Activated CD8-positive, alpha-beta memory T cell treated with anti-CD3 and anti-CD28 coated beads for 48 hours (primary cell): Measurements from ENCODE around the gene PTGDS.
"Not testable (repeated sequence)": the region's sequence is repeated elsewhere in the genome, so short reads cannot be mapped to it uniquely, and the experiment has no call there.

Experiments used
- DNase-seq, 3 experiments: peaks; one replicate each; pipeline ENCODE4 v3.0.0-alpha.2; 2020; ENCODE audit warnings: low read depth in 2 of 3, low spot score in 2 of 3

Gene PTGDS

GRCh38 chr9:136985853-136986252 lies 8.5 kb downstream of the PTGDS start:
- DNase-seq: no peak

GRCh38 chr9:136988872-136989271 lies 11.6 kb downstream of the PTGDS start:
- no peak for DNase-seq

GRCh38 chr9:136990242-136990911 lies 13.1 kb downstream of the PTGDS start:
- DNase-seq: no peak

- DNase-seq: peak; percentile 85 to 92 (median 90)
Measured at GRCh38 chr9:136991993-136992818, 14.9 kb downstream of the PTGDS start, which contains the start of gene PAXX. PAXX (plus strand) TSS chr9:136992422; CDS start chr9:136992444, 22 bp downstream.

GRCh38 chr9:136992819-136993369 lies 15.6 kb downstream of the PTGDS start:
- no peak for DNase-seq

GRCh38 chr9:136994180-136994887 lies 17.0 kb downstream of the PTGDS start:
- no peak for DNase-seq

- DNase-seq: no peak
Measured at GRCh38 chr9:136994888-136995230, 17.6 kb downstream of the PTGDS start.

GRCh38 chr9:136995362-136995761 lies 18.1 kb downstream of the PTGDS start:
- DNase-seq: no peak

GRCh38 chr9:136995772-136996311 lies 18.5 kb downstream of the PTGDS start:
- no peak for DNase-seq

GRCh38 chr9:136996361-136997292 lies 19.3 kb downstream of the PTGDS start, which contains the start of gene CLIC3:
CLIC3 (minus strand) TSS chr9:136996568; CDS start chr9:136996543, 25 bp downstream.
- no peak for DNase-seq

GRCh38 chr9:136997371-136997770 lies 20.1 kb downstream of the PTGDS start:
- DNase-seq: no peak

- no peak for DNase-seq
Measured at GRCh38 chr9:136997830-136998234, 20.5 kb downstream of the PTGDS start.

GRCh38 chr9:137000177-137000930 lies 23.1 kb downstream of the PTGDS start:
- no peak for DNase-seq

GRCh38 chr9:137001857-137002645 lies 24.7 kb downstream of the PTGDS start:
- DNase-seq: no peak

- DNase-seq: no peak
Measured at GRCh38 chr9:137002646-137003041, 25.3 kb downstream of the PTGDS start.

- DNase-seq: not testable (repeated sequence)
Measured at GRCh38 chr9:137004285-137004684, 27.0 kb downstream of the PTGDS start.

- no peak for DNase-seq
Measured at GRCh38 chr9:137006116-137007003, 29.1 kb downstream of the PTGDS start.
